ENCODE data around the gene ALKBH3. TPM values are rescaled to one million over a fixed set of nuclear protein-coding genes. Genes with fewer than 3 reads are reported as not detected.

ALKBH3 gene
- total and polyA plus RNA-seq, 10 of the 15 experiments (the other 5 are each of a cell fraction or from before 2014, with no cell fraction given) = 22.1 to 50.8 (median 38.5) TPM

DNA sequence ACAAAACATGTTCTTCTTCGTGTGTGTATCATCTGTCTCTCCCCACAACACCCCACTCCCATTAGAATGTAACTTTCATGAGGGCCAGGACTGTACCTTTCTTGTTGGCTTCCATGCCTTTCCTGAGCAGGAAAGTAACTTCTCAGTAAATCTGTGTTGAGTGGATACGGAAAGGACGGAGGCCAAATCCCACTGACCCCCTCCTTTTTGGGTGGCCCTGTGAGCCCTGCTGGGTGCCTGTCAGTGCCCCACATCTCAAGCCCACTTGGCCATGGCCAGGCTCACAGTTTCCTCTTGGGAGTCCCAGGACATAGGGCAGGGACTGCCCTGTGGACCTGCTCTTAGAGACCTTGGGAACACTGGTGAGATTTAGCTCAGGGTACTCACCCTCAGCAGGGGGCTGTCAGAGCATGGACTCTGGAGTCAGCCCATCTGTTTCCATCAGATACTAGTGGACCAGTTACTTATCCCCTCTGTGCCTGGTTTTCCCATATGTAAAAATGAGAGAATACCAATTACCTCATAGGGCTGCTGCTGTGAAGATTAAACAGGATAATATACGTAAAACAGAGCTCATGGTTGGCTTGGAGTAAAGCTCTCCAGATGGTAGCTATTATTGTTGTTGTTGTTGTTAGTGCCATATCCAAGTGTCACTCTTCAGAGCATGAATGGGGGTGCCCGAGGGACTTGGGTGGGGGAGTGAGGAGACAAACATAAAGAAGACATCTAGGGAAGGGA, 60.8 kb downstream of the ALKBH3 start:
- SMC1A ChIA-PET (ENCODE audit: uncharacterized antibody, unreplicated experiment) = no interaction called here
- no TSS peak for BruUV-seq (replicated peaks)
- Histone ChIP-seq H3K27ac (ENCODE audit: control insufficient read depth, insufficient read depth) (no peak overlapping the region), H3K4me2 (ENCODE audit: control insufficient read depth, insufficient read depth) (no peak overlapping the region), H3K9me3 (replicated peaks; ENCODE audit: control insufficient read depth, insufficient read depth, low read length) (no peaks in the 10 kb centered on the region), H3K36me3 (ENCODE audit: control insufficient read depth in 2 of 2, insufficient read depth in 2 of 2, low read length in 1 of 2) (no peaks in the 10 kb centered on the region), H3K4me1 (ENCODE audit: control insufficient read depth, insufficient read depth, low read length) (peaks cover 3% of the 10 kb centered on the region; the same call in 1 of the 2 replicates), H3K9ac (ENCODE audit: control insufficient read depth, insufficient read depth, low read length) (no peak overlapping the region), H3K79me2 (ENCODE audit: control insufficient read depth, insufficient read depth, low read length) (no peaks in the 10 kb centered on the region), H2AFZ (ENCODE audit: control insufficient read depth, low read depth, low read length) (no peak overlapping the region), H3K4me3 (no peak overlapping the region), H4K20me1 (ENCODE audit: control insufficient read depth, insufficient read depth) (0 out of 2 replicates have a peak, but pooled peaks cover 3% of the 10 kb centered on the region), H3K27me3 (replicated peaks in 1 of 2; ENCODE audit: control insufficient read depth in 2 of 2, insufficient read depth in 2 of 2, low read length in 1 of 2) (peaks cover 19 to 23% of the 10 kb centered on the region in 2 experiments)
- CTCF ChIA-PET = interaction anchor here (0.6 to 1.3 kb wide), 3 partner anchors 22 to 154 kb away, joined by 3 to 4 read pairs (median 4); partner anchors contain the start of gene EXT2
- ATAC-seq (no peak), DNase-seq (ENCODE audit: low read depth, low spot score) (no peak), FAIRE-seq (no peak)
- in situ Hi-C loops (cut with MboI) = no loop called here
- RAD21 ChIA-PET (ENCODE audit: unreplicated experiment) = interaction anchor here (0.8 to 1.3 kb wide), 2 partner anchors 49 to 52 kb away, joined by 3 to 4 read pairs; no protein-coding TSS in a partner anchor
- POLR2A ChIA-PET = no interaction called here
- WGBS (ENCODE audit: insufficient coverage, insufficient replicate concordance, low lambda C conversion rate, missing lambda C conversion rate) = 45% methylated on average over 5 of the region's 5 CpGs
- TF ChIP-seq CHD4 (IDR thresholded peaks at IDR 0.05) = no peak
- TF ChIP-seq, protein P1, sequence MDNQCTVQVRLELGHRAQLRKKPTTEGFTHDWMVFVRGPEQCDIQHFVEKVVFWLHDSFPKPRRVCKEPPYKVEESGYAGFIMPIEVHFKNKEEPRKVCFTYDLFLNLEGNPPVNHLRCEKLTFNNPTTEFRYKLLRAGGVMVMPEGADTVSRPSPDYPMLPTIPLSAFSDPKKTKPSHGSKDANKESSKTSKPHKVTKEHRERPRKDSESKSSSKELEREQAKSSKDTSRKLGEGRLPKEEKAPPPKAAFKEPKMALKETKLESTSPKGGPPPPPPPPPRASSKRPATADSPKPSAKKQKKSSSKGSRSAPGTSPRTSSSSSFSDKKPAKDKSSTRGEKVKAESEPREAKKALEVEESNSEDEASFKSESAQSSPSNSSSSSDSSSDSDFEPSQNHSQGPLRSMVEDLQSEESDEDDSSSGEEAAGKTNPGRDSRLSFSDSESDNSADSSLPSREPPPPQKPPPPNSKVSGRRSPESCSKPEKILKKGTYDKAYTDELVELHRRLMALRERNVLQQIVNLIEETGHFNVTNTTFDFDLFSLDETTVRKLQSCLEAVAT (IDR thresholded peaks at IDR 0.05) = no peak
- intact Hi-C loops (cut with micrococcal nuclease; ENCODE audit: unreplicated experiment) = loop anchor here (10.0 kb wide), 2 partner anchors 123 to 367 kb away; partner anchors contain the start of gene ACCS

All from GM12878 (cell line).